Muscle of leg (tissue), 11 donors: ENCODE data around the gene RTP3. TPM values are rescaled to one million over a fixed set of nuclear protein-coding genes. Genes with fewer than 3 reads are reported as not detected.
"Not testable (repeated sequence)": the region's sequence is repeated elsewhere in the genome, so short reads cannot be mapped to it uniquely, and the experiment has no call there.

ENCODE experiments used
- DNase-seq: peaks from one replicate; pipeline ENCODE4 v3.0.0; 2013
- H3K27ac ChIP-seq: one replicate; pipeline ENCODE4 v1.5.1; 2013; ENCODE audit warnings: mild to moderate bottlenecking, low read length, control low read depth
- H3K27me3 ChIP-seq: one replicate; pipeline ENCODE4 v1.6.1; 2013; ENCODE audit warnings: low read length; ENCODE audit not compliant: control insufficient read depth, insufficient read depth
- H3K36me3 ChIP-seq: one replicate; pipeline ENCODE4 v1.6.1; 2013; ENCODE audit warnings: low read length; ENCODE audit not compliant: control insufficient read depth, insufficient read depth
- H3K4me1 ChIP-seq: one replicate; pipeline ENCODE4 v1.6.1; 2013; ENCODE audit warnings: low read length; ENCODE audit not compliant: control insufficient read depth, insufficient read depth
- H3K4me3 ChIP-seq: one replicate; pipeline ENCODE4 v1.5.1; 2013; ENCODE audit warnings: low read length, control low read depth
- H3K9me3 ChIP-seq: replicated peaks from 2 replicates; pipeline ENCODE4 v1.6.1; 2013; ENCODE audit warnings: low read depth, low read length; ENCODE audit not compliant: control insufficient read depth
- WGBS: methylation state at CpG from one replicate; pipeline ENCODE4 v1.1.5; 2013; ENCODE audit warnings: missing lambda C conversion rate; ENCODE audit not compliant: insufficient coverage; 5-methylcytosine and 5-hydroxymethylcytosine counted together
- polyA plus RNA-seq, 8 donors: library from polyadenylated mRNA; unstranded; fragments of 120-200 nt; gene quantifications; one replicate each; pipeline versions ENCODE4 v1.2.1 to v1.2.3, GENCODE V29; 2013; ENCODE audit warnings: inconsistent platforms in 1 of 8, low replicate concordance in 1 of 8; ENCODE audit not compliant: insufficient read length in 8 of 8, insufficient read depth in 1 of 8
- total RNA-seq: library from RNA; stranded (reverse); fragments of 120-200 nt; gene quantifications from one replicate; pipeline ENCODE4 v1.2.4, GENCODE V29; 2013

Gene RTP3
- total and polyA plus RNA-seq, 9 donors = 0.04 to 0.09 TPM; not detected in 7

DNA sequence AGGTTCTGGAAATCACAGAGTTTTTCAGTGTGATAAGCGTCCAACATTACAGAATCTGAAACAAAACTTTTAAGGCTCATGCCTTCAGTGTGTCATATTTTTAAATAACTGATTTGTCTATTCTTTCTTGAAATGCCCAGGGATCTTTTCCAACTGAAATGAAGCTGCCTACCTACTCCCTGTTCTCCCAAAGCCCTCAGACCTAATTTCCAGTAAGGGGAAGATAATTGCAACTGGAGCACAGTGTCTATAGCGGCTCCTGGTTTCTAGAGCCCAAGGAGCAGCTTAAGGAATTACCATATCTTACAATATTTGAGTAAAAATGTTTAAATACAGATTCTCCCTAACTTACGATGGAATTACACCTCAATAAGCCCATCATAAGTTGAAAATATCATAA, 35.3 kb downstream of the RTP3 start:
- H3K27ac ChIP-seq = no peak overlapping the region
- WGBS = no CpG with 5 or more reads among the region's 3 CpGs
- no peak for DNase-seq

DNA sequence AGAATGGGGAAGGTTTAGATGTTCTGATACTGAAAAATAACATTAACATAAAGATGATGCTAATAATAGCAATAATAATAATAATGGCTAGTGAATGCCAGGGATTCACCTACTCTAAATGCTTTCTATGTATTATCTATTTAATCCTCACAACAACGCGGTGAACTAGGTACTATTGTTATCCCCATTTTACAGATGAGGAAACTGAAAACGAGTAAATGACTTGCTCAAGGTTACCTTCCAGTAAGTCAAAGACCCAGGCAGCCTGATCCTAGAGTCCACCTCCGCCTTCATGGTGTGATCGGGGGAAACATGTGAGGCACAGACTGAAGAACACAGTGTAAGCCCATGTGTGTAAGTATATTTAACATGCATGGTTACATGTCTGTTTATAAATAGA, 38.0 kb downstream of the RTP3 start:
- Histone ChIP-seq H3K27me3 (no peaks in the 10 kb centered on the region), H3K4me1 (no peaks in the 10 kb centered on the region), H3K27ac (no peak overlapping the region), H3K4me3 (no peak overlapping the region), H3K36me3 (peaks cover 2% of the 10 kb centered on the region), H3K9me3 (no peaks in the 10 kb centered on the region)
- 100% methylated on average over 2 of the region's 5 CpGs for WGBS
- no peak for DNase-seq

More for the DNA sequence above, 35.3 kb downstream of the RTP3 start:
- Histone ChIP-seq H3K4me1 (no peaks in the 10 kb centered on the region), H3K9me3 (no peaks in the 10 kb centered on the region), H3K27me3 (no peaks in the 10 kb centered on the region), H3K4me3 (no peak overlapping the region), H3K36me3 (peaks cover 2% of the 10 kb centered on the region)

DNA sequence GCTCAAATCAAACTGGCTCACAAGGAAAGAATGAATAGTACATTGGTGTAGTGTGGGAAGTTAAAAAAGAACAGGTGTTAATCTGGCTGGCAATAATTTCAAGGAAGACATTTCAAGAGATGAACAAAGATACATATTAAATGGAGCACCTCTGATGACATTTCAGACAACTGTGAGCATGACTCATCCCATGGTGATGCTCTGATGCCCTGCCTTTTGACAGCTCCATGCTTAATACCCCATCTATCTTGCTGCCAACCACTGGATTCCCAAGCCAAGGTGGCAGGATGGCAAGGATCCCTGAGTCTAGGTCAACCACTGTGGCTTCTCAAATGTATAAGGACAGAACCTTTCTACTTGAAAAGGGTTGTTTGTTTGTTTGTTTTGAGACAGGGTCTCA, 39.0 kb downstream of the RTP3 start:
- Histone ChIP-seq H3K27me3 (no peaks in the 10 kb centered on the region), H3K27ac (no peak overlapping the region), H3K4me1 (no peaks in the 10 kb centered on the region), H3K36me3 (no peaks in the 10 kb centered on the region), H3K4me3 (no peak overlapping the region), H3K9me3 (no peaks in the 10 kb centered on the region)
- no peak for DNase-seq

DNA sequence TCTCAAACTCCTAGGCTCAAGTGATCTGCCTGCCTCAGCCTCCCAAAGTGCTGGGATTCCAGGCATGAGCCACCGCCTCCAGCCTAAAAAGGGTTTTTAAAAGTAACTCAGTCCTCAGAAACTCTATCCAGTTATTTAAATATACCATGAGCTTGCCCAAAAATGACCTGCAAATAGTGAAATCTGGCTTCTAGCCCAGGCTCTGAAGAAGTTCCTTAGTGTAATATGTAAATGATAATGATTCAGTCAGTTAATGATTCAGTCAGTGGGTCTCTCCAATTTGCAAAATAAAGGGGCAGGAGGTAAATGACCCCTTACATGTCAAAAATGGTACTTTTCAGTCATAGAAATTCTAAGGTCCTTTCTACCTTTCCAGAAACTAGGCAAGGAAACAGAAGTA, 39.5 kb downstream of the RTP3 start:
- Histone ChIP-seq H3K4me3 (no peak overlapping the region), H3K27me3 (no peaks in the 10 kb centered on the region), H3K27ac (no peak overlapping the region), H3K4me1 (no peaks in the 10 kb centered on the region), H3K9me3 (no peaks in the 10 kb centered on the region), H3K36me3 (no peaks in the 10 kb centered on the region)
- DNase-seq = no peak
- WGBS = 80% methylated on average over 1 of the region's 1 CpG

DNA sequence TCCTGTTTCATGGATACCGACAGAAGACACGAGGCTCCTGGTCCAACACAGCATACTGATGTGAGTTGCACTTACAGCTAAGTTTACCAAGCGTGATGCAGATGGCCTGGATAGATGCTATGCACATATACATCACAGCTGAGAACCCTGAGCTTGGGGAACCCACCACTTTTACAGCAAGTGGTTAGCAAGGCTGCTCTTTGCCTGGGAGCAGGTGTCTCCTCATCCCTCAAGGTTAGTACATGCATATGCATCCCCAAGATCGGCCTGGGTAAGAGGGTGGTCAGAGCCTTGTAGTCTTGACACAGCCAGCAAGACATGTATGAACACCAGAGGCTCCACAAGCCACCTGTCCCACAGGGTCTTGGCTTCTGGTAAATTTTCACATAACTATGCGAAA, 40.0 kb downstream of the RTP3 start:
- Histone ChIP-seq H3K36me3 (no peaks in the 10 kb centered on the region), H3K9me3 (no peaks in the 10 kb centered on the region), H3K4me1 (no peaks in the 10 kb centered on the region), H3K4me3 (no peak overlapping the region), H3K27me3 (no peaks in the 10 kb centered on the region), H3K27ac (no peak overlapping the region)
- WGBS = 80% methylated on average over 1 of the region's 5 CpGs
- no peak for DNase-seq

DNA sequence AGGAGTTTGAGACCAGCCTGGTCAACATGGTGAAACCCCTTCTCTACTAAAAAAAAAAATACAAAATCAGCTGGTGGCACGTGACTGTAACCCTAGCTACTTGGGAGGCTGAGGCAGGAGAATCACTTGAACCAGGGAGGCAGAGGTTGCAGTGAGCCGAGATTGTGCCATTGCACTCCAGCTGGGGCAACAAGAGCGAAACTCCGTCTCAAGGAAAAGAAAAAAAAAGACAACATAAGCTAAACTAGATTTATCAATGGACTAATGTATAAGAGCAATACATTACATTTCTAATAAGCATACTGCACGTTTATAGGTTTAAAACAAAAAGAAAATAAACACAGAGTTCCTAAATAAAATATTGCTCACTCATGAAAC, 40.6 kb downstream of the RTP3 start:
- not testable (repeated sequence) for H3K4me1 ChIP-seq, H3K36me3 ChIP-seq, DNase-seq, H3K9me3 ChIP-seq, H3K27ac ChIP-seq, H3K4me3 ChIP-seq, H3K27me3 ChIP-seq
- WGBS = 52% methylated on average over 2 of the region's 5 CpGs

DNA sequence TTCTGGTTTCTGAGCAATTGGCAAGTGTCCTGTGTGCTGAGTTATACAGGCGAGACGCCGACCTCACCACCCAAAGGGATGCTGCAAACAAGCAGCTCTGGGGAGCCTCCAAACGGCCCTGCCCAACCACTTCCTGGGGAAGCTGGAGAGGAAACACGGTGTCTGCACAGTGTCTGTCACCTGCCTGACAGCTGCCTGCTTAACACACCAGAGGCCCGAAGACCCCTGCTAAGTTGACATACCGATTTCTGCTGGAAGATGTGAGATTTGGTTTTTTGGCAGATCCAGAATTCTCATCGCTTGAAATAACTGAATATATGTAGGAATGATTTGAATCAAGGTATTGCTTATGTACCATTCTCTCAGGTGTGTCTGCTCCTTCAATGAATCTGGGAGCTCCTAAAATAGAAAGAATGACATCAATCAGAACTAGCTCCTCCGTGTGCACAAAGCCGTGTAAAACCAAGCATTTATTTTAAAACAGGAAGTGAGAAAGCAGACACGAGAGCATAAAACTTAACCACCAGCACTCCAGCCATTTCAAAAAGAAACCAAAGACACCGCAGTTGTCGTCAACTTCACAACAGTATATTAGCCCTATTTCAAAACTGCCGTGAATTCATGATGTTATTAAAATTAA, 41.1 kb downstream of the RTP3 start:
- H3K27ac ChIP-seq = no peak overlapping the region
- no peaks in the 10 kb centered on the region for H3K36me3 ChIP-seq
- 5% methylated on average over 7 of the region's 14 CpGs for WGBS
- DNase-seq = peak; percentile 62
- H3K4me3 ChIP-seq = no peak overlapping the region
- H3K27me3 ChIP-seq = no peaks in the 10 kb centered on the region
- no peaks in the 10 kb centered on the region for H3K4me1 ChIP-seq
- H3K9me3 ChIP-seq = no peaks in the 10 kb centered on the region

DNA sequence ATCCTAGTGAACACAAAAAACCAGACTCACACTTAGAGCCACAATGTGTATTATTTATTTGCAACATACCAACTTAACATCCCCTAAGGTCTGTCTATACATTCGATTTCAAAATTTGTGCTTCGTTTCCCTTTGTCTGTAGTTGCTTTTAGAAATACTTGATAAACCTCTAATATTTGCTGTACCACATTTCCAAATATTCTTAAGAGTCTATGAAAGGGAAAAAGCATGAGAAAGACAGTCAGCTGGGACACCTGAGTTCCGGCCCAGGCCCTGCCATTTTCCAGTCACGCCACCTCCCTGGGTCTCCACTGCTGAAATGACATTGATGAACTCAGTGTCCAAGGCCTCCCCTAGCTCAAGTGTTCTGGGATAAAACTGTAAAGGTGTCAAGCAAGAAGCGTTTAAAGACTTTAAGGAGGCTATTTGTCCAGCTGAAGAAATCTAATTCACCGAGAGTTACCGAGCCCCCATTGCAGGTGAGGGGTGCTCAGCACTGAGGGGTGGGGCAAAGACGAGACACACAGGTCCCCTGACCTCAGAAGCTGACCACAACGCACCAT, 41.7 kb downstream of the RTP3 start:
- no peak overlapping the region for H3K27ac ChIP-seq
- H3K9me3 ChIP-seq = no peaks in the 10 kb centered on the region
- no peaks in the 10 kb centered on the region for H3K27me3 ChIP-seq
- 83% methylated on average over 5 of the region's 9 CpGs for WGBS
- H3K4me1 ChIP-seq = no peaks in the 10 kb centered on the region
- no peak for DNase-seq
- no peak overlapping the region for H3K4me3 ChIP-seq
- H3K36me3 ChIP-seq = no peaks in the 10 kb centered on the region

DNA sequence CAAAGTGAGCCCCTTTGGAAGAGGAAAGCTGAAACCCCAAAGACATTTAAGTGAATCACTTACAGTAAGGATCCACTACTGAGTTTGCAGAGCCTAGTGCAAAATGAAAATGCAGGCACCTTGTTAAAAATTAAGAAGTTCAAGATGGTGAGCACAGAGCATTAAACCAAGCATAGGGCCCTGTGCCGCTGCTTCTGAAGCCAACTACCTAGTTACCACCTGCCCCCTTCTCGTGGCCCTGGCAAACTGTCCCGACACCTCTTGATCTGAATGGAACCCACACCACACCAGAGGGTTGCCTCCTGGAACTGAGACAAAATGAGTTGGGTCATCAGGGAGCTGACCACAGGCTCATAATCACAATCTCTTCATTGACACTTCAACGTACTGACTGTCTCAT, 42.8 kb downstream of the RTP3 start:
- Histone ChIP-seq H3K4me1 (no peaks in the 10 kb centered on the region), H3K27me3 (no peaks in the 10 kb centered on the region), H3K4me3 (no peak overlapping the region), H3K27ac (no peak overlapping the region), H3K9me3 (no peaks in the 10 kb centered on the region), H3K36me3 (no peaks in the 10 kb centered on the region)
- 89% methylated on average over 3 of the region's 4 CpGs for WGBS
- DNase-seq = no peak

DNA sequence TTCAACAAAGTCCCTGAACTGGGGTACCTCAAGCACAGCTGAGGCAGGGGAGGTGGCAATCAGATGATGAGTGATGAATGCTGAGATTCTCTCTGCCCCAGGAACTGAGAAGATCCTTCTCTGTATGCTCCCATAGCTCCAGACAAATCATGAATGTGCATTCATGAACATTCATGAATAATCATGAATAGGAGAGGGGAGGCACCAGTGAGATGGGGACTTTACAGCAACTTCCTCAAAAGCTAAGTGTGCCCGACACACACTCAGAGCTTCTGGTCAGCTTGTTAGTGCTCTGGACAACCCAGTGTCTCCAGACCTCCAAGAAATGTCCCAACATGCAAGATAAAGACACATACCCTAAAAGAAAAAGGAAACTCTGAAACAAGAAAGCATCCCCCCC, 44.1 kb downstream of the RTP3 start:
- no peaks in the 10 kb centered on the region for H3K4me1 ChIP-seq
- peaks cover 2% of the 10 kb centered on the region for H3K27me3 ChIP-seq
- H3K9me3 ChIP-seq = no peaks in the 10 kb centered on the region
- no peak overlapping the region for H3K4me3 ChIP-seq
- WGBS = no CpG with 5 or more reads among the region's 1 CpG
- no peaks in the 10 kb centered on the region for H3K36me3 ChIP-seq
- no peak for DNase-seq
- no peak overlapping the region for H3K27ac ChIP-seq

DNA sequence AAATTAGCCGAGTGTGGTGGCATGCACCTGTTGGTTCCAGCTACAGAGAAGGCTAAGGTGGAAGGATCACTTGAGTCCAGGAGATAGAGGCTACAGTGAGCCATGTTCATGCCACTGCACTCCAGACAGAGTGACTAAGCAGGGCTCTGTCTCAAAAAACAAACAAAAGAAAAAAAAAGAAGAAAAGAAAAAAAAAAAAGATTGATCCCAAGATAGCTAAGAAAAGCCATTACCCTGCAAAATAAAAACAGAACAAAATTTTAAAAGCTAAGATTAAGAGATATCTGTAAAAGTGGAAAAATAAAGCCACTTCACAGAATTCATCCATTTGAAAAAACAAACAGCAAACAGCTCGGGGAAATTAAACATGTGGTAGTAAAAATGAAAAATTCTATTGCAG, 44.6 kb downstream of the RTP3 start:
- no CpG with 5 or more reads among the region's 2 CpGs for WGBS
- Histone ChIP-seq H3K27me3 (peaks cover 2% of the 10 kb centered on the region), H3K4me3 (no peak overlapping the region), H3K27ac (no peak overlapping the region), H3K4me1 (no peaks in the 10 kb centered on the region), H3K36me3 (no peaks in the 10 kb centered on the region), H3K9me3 (no peaks in the 10 kb centered on the region)
- DNase-seq = no peak
